K562 (cell line): Measurements from ENCODE around the gene AKAP12. TPM values are rescaled to one million over a fixed set of nuclear protein-coding genes. Genes with fewer than 3 reads are reported as not detected.

Experiments
- DPF2 ChIP-seq: fragments of 450-650 bp; IDR thresholded peaks from 2 replicates; pipeline ENCODE4 v1.6.1; 2016
- FOXA3 ChIP-seq, 2 experiments: fragments of 450-650 bp in 1 of 2; sonication (generic) in 1 of 2; formaldehyde crosslinking; IDR thresholded peaks in 1 of 2; conservative IDR thresholded peaks in 1 of 2; 2 replicates each; pipeline versions ENCODE4 v1.4.0 to v1.8.0; 2020 to 2022; ENCODE audit warnings: mild to moderate bottlenecking in 2 of 2, missing genetic modification reagents in 1 of 2
- FOXJ2 ChIP-seq: fragments of 200-800 bp; sonication (Bioruptor generic); IDR thresholded peaks from 2 replicates; pipeline ENCODE4 v1.6.1; 2016; ENCODE audit warnings: missing genetic modification characterization, missing compliant biosample characterization
- GATA2 ChIP-seq: sonication (generic); formaldehyde crosslinking; IDR thresholded peaks from 2 replicates; pipeline ENCODE4 v1.4.0; 2020; ENCODE audit warnings: mild to moderate bottlenecking, missing genetic modification reagents
- HDAC2 ChIP-seq: fragments of 450-650 bp; IDR thresholded peaks from 2 replicates; pipeline ENCODE4 v1.6.1; 2016; ENCODE audit warnings: mild to moderate bottlenecking
- HNRNPK ChIP-seq: fragments of 200-400 bp; formaldehyde crosslinking; IDR thresholded peaks from one replicate; pipeline ENCODE4 v1.6.1; 2018; ENCODE audit warnings: mild to moderate bottlenecking, low read depth, low read length; ENCODE audit not compliant: poor library complexity, severe bottlenecking
- HNRNPL ChIP-seq: fragments of 200-400 bp; formaldehyde crosslinking; IDR thresholded peaks from 2 replicates; pipeline ENCODE4 v1.6.1; 2017; ENCODE audit warnings: low read depth, mild to moderate bottlenecking, low read length
- ILF3 ChIP-seq: fragments of 450-650 bp; IDR thresholded peaks from 2 replicates; pipeline ENCODE4 v1.6.1; 2018; ENCODE audit warnings: antibody characterized with exemption, mild to moderate bottlenecking, moderate library complexity, borderline replicate concordance
- MYNN ChIP-seq, 2 experiments: sonication (generic); formaldehyde crosslinking in 1 of 2; IDR thresholded peaks; 2 replicates each; pipeline versions ENCODE4 v1.5.0 to v1.6.1; 2016 to 2020; ENCODE audit warnings: antibody characterized with exemption in 1 of 2, missing genetic modification reagents in 1 of 2
- NFIC ChIP-seq: fragments of 450-650 bp; IDR thresholded peaks from 2 replicates; pipeline ENCODE4 v1.6.1; 2017; ENCODE audit warnings: mild to moderate bottlenecking, inconsistent platforms
- RAD51 ChIP-seq: fragments of 450-650 bp; IDR thresholded peaks from 2 replicates; pipeline ENCODE4 v1.7.1; 2016; ENCODE audit warnings: low read depth, mild to moderate bottlenecking, borderline replicate concordance
- SMAD4 ChIP-seq: fragments of 250-450 bp; sonication (Bioruptor Pico); conservative IDR thresholded peaks from 2 replicates; pipeline ENCODE4 v1.8.0; 2021; ENCODE audit warnings: inconsistent platforms, mild to moderate bottlenecking, moderate library complexity
- SNIP1 ChIP-seq: fragments of 450-650 bp; IDR thresholded peaks from 2 replicates; pipeline ENCODE4 v1.7.1; 2017; ENCODE audit warnings: low read depth, mild to moderate bottlenecking
- TOE1 ChIP-seq, 2 experiments: fragments of 450-650 bp in 1 of 2; sonication (generic) in 1 of 2; formaldehyde crosslinking in 1 of 2; IDR thresholded peaks; 2 replicates each; pipeline versions ENCODE4 v1.7.1 to v1.8.0; 2016 to 2022; ENCODE audit warnings: borderline replicate concordance in 2 of 2, mild to moderate bottlenecking in 2 of 2, antibody characterized with exemption in 1 of 2, inconsistent platforms in 1 of 2, low read depth in 1 of 2, missing genetic modification reagents in 1 of 2, moderate library complexity in 1 of 2
- ZBTB17 ChIP-seq: fragments of 450-650 bp; formaldehyde crosslinking; IDR thresholded peaks from 2 replicates; pipeline ENCODE4 v1.4.0; 2020; ENCODE audit warnings: mild to moderate bottlenecking
- ZFP36 ChIP-seq: fragments of 150-350 bp; IDR thresholded peaks from 2 replicates; pipeline ENCODE4 v1.6.1; 2018; ENCODE audit warnings: low read length, low read depth; ENCODE audit not compliant: partially characterized antibody
- ZNF197 ChIP-seq: fragments of 200-800 bp; sonication (Bioruptor generic); IDR thresholded peaks from 2 replicates; pipeline ENCODE4 v1.6.1; 2016; ENCODE audit warnings: low read depth, missing genetic modification characterization, missing compliant biosample characterization
- ZNF431 ChIP-seq: sonication (generic); formaldehyde crosslinking; IDR thresholded peaks from 2 replicates; pipeline ENCODE4 v1.8.0; 2022; ENCODE audit warnings: mild to moderate bottlenecking, missing genetic modification reagents
- polyA plus RNA-seq, 8 experiments: library from polyadenylated mRNA; depleted of rRNA in 4 of 8; stranded (reverse) in 5 of 8; unstranded in 3 of 8; fragments of >200 nt; fragmentation: Nextera tagmentation in 2 of 8; fragmentation: Illumina TruSeq in 1 of 8; extraction: Ambion mirVana in 2 of 8; extraction: Trizol in 1 of 8; gene quantifications; 2 replicates each; pipeline versions ENCODE4 v1.2.1 to v1.2.3, GENCODE V29; 2011 to 2014; ENCODE audit warnings: inconsistent platforms in 1 of 8, missing spikeins in 1 of 8
- total RNA-seq, 7 experiments: library from RNA; depleted of rRNA in 6 of 7; stranded (reverse); fragments of >200 nt in 6 of 7; fragmentation: Illumina TruSeq in 2 of 7; extraction: Trizol in 2 of 7; gene quantifications; 2 replicates each; pipeline versions ENCODE4 v1.2.1 to v1.2.3, GENCODE V29; 2011 to 2021; ENCODE audit warnings: low replicate concordance in 1 of 7
- TF ChIP-seq, protein P1 (sequence below): fragments of 250-450 bp; sonication (Bioruptor Pico); IDR thresholded peaks from 2 replicates; pipeline ENCODE4 v1.9.0; 2021; ENCODE audit warnings: mild to moderate bottlenecking
- TF ChIP-seq, protein P2 (sequence below): sonication (generic); formaldehyde crosslinking; IDR thresholded peaks from 2 replicates; pipeline ENCODE4 v1.8.0; 2023; ENCODE audit warnings: mild to moderate bottlenecking, missing genetic modification reagents
- TF ChIP-seq, protein P3 (sequence below), 2 experiments: fragments of 250-450 bp in 1 of 2; fragments of 450-650 bp in 1 of 2; sonication (Bioruptor Pico) in 1 of 2; IDR thresholded peaks; 2 replicates each; pipeline versions ENCODE4 v1.6.1 to v1.8.0; 2016 to 2021; ENCODE audit warnings: mild to moderate bottlenecking in 2 of 2, moderate library complexity in 2 of 2, missing compliant biosample characterization in 1 of 2, missing genetic modification characterization in 1 of 2

Gene AKAP12
- total and polyA plus RNA-seq, 9 of the 15 experiments (the other 6 are each of a cell fraction or from before 2014, with no cell fraction given): 0.08 to 2.0 (median 0.62) TPM

DNA sequence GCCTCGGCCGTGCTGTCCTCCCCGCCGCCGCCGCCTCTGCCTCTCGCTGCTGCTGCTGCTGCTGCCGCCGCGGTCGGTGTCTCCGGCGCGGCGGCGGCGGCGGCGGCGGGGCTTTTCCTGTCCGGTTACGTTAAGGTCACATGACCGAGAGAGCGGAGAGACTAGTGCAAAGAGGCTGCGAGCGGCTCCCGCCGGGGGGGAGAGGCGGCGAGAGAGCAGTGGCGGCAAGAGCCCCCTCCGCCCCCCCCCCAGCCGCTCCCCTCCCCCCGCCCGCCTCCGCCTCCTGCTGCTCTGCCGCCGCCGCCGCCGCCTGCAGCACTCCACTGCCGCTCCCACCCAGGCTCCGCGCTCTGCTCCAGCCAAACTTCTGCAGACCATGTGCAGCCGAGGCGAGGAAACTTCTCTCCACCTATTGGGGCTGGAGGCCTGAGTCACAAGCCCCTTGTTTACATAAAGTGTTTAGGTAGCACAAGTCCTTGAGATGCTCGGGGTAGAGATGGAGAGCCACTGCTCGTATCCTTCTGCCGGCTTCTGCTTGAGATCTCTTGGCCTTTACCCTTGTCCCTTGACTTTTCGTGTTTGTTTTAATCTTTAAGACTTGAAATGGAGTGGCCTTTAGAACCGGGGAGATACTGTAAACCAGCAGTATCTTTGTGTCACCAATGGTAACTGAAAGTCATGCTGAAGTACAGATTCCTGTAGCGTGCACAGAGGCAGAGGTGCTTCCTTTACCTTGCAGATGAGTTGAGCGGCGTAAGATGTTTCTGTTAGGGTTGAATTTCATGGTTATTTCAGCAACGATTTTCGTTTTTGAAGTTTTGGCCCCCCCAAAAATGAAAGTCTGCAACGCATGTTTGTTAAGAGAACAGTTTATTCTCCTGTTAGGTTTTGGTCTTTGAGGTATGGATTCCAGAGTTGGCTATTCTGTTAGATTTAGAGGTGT, 152.0 kb downstream of the AKAP12 start, which contains the start of gene ZBTB2 (continued):
- TF ChIP-seq ZNF197 (CRISPR knock-in tag) (0 out of 2 replicates have a peak, but pooled peaks have one; percentile 5), NFIC (no peak), HNRNPL (0 out of 2 replicates have a peak, but pooled peaks have one; percentile 61), TOE1 (IDR thresholded peaks at IDR 0.05; ENCODE audit: borderline replicate concordance) (peak; percentile 53; the same call in 1 of the 2 replicates), TOE1 (CRISPR knock-in tag; IDR thresholded peaks at IDR 0.05; ENCODE audit: borderline replicate concordance, low read depth) (no peak), ZFP36 (peak; percentile 63), MYNN (IDR thresholded peaks at IDR 0.05) (peak; percentile 14; the same call in 1 of the 2 replicates), MYNN (CRISPR knock-in tag; IDR thresholded peaks at IDR 0.05) (no peak), DPF2 (0 out of 2 replicates have a peak, but pooled peaks have one; percentile 27), HNRNPK (peak; percentile 28), ZBTB17 (0 out of 2 replicates have a peak, but pooled peaks have one; percentile 3), FOXJ2 (tag) (peak; percentile 77), GATA2 (CRISPR knock-in tag) (0 out of 2 replicates have a peak, but pooled peaks have one; percentile 13), RAD51 (no peak; the same call in 1 of the 2 replicates), FOXA3 (CRISPR knock-in tag; conservative IDR thresholded peaks at IDR 0.05 in 1 of 2, IDR thresholded peaks at IDR 0.05 in 1 of 2) (peak; percentile 63 to 96), ILF3 (no peak), ZNF431 (CRISPR knock-in tag) (0 out of 2 replicates have a peak, but pooled peaks have one; percentile 6), SNIP1 (no peak), SMAD4 (peak; percentile 87; the same call in 1 of the 2 replicates), HDAC2 (0 out of 2 replicates have a peak, but pooled peaks have one; percentile 19)
- TF ChIP-seq, protein P1, sequence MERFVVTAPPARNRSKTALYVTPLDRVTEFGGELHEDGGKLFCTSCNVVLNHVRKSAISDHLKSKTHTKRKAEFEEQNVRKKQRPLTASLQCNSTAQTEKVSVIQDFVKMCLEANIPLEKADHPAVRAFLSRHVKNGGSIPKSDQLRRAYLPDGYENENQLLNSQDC (CRISPR knock-in tag): peak; percentile 43; the same call in 1 of the 2 replicates
- TF ChIP-seq, protein P2, sequence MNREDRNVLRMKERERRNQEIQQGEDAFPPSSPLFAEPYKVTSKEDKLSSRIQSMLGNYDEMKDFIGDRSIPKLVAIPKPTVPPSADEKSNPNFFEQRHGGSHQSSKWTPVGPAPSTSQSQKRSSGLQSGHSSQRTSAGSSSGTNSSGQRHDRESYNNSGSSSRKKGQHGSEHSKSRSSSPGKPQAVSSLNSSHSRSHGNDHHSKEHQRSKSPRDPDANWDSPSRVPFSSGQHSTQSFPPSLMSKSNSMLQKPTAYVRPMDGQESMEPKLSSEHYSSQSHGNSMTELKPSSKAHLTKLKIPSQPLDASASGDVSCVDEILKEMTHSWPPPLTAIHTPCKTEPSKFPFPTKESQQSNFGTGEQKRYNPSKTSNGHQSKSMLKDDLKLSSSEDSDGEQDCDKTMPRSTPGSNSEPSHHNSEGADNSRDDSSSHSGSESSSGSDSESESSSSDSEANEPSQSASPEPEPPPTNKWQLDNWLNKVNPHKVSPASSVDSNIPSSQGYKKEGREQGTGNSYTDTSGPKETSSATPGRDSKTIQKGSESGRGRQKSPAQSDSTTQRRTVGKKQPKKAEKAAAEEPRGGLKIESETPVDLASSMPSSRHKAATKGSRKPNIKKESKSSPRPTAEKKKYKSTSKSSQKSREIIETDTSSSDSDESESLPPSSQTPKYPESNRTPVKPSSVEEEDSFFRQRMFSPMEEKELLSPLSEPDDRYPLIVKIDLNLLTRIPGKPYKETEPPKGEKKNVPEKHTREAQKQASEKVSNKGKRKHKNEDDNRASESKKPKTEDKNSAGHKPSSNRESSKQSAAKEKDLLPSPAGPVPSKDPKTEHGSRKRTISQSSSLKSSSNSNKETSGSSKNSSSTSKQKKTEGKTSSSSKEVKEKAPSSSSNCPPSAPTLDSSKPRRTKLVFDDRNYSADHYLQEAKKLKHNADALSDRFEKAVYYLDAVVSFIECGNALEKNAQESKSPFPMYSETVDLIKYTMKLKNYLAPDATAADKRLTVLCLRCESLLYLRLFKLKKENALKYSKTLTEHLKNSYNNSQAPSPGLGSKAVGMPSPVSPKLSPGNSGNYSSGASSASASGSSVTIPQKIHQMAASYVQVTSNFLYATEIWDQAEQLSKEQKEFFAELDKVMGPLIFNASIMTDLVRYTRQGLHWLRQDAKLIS: peak; percentile 38; the same call in 1 of the 2 replicates
- TF ChIP-seq, protein P3, sequence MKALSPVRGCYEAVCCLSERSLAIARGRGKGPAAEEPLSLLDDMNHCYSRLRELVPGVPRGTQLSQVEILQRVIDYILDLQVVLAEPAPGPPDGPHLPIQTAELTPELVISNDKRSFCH (CRISPR knock-in tag; IDR thresholded peaks at IDR 0.05): no peak
- TF ChIP-seq, protein P3 (tag; IDR thresholded peaks at IDR 0.05): 0 out of 2 replicates have a peak, but pooled peaks have one; percentile 4
